IPS-18c (cell line): ENCODE results near the gene TSC22D1.

ENCODE experiments used
- H3K4me3 ChIP-seq: 2 replicates; pipeline ENCODE4 v1.7.0; 2013; ENCODE audit warnings: low read depth, mild to moderate bottlenecking, low read length, moderate library complexity; ENCODE audit not compliant: insufficient read depth
- H3K9me3 ChIP-seq: one replicate; pipeline ENCODE4 v1.6.1; 2013; ENCODE audit warnings: mild to moderate bottlenecking, low read length, moderate library complexity; ENCODE audit not compliant: control insufficient read depth, insufficient read depth

TSC22D1 gene

GRCh38 chr13:44389876-44390275, 186.3 kb downstream of the TSC22D1 start:
- Histone ChIP-seq H3K4me3 (no peak overlapping the region), H3K9me3 (no peaks in the 10 kb centered on the region)

DNA sequence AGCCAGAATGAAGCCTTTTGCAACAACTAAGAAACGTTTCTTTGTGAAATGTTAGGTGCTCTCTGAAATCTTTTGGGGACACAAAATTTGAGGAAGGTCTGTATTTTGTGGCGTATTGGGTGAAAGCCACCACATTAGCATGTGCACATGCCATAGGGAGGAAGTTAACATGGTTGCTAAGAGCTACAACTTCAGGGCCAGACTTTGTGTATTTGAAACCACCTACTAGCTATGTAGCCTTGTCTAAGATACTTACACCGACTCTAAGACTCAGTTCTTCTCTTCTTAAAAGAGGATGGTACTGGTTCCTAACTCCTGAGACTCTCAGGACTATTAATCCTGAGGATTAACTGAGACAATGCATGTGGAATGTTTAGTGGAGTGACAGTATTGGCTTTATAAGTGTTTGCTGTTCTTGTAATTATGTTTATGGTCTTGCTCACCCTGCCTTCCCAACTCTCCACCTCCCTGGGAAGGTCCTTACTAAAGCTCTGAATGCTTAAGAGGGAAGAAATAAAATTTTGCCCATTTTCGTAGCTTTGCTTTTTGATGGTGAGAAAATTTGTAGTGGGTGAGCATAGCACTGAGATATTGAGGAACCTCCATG, 187.0 kb downstream of the TSC22D1 start:
- Histone ChIP-seq H3K9me3 (no peaks in the 10 kb centered on the region), H3K4me3 (no peak overlapping the region)

GRCh38 chr13:44388427-44389059, 187.6 kb downstream of the TSC22D1 start:
- no peak overlapping the region for H3K4me3 ChIP-seq
- no peaks in the 10 kb centered on the region for H3K9me3 ChIP-seq

GRCh38 chr13:44386913-44387556, 189.1 kb downstream of the TSC22D1 start:
- no peak overlapping the region for H3K4me3 ChIP-seq
- H3K9me3 ChIP-seq, result no peaks in the 10 kb centered on the region

- Histone ChIP-seq H3K9me3 (no peaks in the 10 kb centered on the region), H3K4me3 (no peak overlapping the region)
These were observed 190.3 kb downstream of the TSC22D1 start for GRCh38 chr13:44385847-44386246.

GRCh38 chr13:44385401-44385800, 190.7 kb downstream of the TSC22D1 start:
- Histone ChIP-seq H3K9me3 (no peaks in the 10 kb centered on the region), H3K4me3 (no peak overlapping the region)

GRCh38 chr13:44384778-44385177, 191.4 kb downstream of the TSC22D1 start:
- no peak overlapping the region for H3K4me3 ChIP-seq
- H3K9me3 ChIP-seq, result no peaks in the 10 kb centered on the region

GRCh38 chr13:44383945-44384344, 192.2 kb downstream of the TSC22D1 start:
- H3K9me3 ChIP-seq, result no peaks in the 10 kb centered on the region
- H3K4me3 ChIP-seq, result no peak overlapping the region

DNA sequence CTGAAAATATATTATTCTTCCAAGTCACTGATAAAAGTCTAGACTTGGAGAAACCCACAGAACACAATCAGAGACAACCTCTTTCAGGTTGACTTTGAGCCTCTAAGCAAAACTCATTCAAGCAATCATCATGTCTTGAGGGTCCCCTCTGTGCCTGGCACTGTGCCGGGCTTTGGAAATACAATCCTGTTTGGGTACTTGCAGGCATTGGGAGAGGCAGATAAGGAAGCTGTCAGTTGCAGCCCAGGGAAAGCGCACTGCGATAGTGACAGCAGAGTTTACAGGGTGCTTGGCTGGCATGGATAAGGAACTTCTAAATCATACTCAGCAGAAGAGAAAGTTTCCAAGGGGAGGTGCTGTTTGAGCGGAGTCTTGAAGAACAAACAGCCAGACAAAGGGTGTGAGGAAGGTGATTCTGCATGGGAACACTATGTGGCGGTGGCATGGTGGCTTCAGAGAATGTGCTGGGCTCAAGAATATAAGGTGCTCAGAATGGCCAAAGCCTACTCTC, 193.4 kb downstream of the TSC22D1 start:
- Histone ChIP-seq H3K9me3 (no peaks in the 10 kb centered on the region), H3K4me3 (no peak overlapping the region)
